Activated T-cell treated with anti-CD3 and anti-CD28 coated beads, Interleukin-2, amount 50 U/mL, for 1 hour (primary cell): ENCODE data around the gene EIF3L.

Experiments
- DNase-seq: peaks from one replicate; pipeline ENCODE4 v3.0.0-alpha.2; 2020

EIF3L gene

GRCh38 chr22:37855462-37855861, 6.2 kb downstream of the EIF3L start:
- DNase-seq, result no peak

GRCh38 chr22:37860796-37861421, 11.7 kb downstream of the EIF3L start:
- no peak for DNase-seq

- no peak for DNase-seq
These were observed 13.5 kb downstream of the EIF3L start for GRCh38 chr22:37862570-37863325.

- DNase-seq, result no peak
These were observed 16.3 kb downstream of the EIF3L start for GRCh38 chr22:37865510-37865909.

GRCh38 chr22:37870273-37870672, 21.1 kb downstream of the EIF3L start:
- DNase-seq, result no peak

GRCh38 chr22:37880668-37881440, 31.6 kb downstream of the EIF3L start:
- DNase-seq, result no peak

GRCh38 chr22:37884420-37884819, 35.2 kb downstream of the EIF3L start:
- DNase-seq, result no peak

- no peak for DNase-seq
These were observed 38.6 kb downstream of the EIF3L start for GRCh38 chr22:37887584-37888378.

GRCh38 chr22:37891926-37892325, 42.7 kb downstream of the EIF3L start:
- no peak for DNase-seq

- DNase-seq, result no peak
These were observed 43.5 kb downstream of the EIF3L start for GRCh38 chr22:37892566-37893335.

- DNase-seq, result no peak
These were observed 44.4 kb downstream of the EIF3L start for GRCh38 chr22:37893583-37893983.

GRCh38 chr22:37894939-37895670, 45.9 kb downstream of the EIF3L start:
- no peak for DNase-seq

GRCh38 chr22:37896181-37896592, 47.0 kb downstream of the EIF3L start:
- peak; percentile 33 for DNase-seq

GRCh38 chr22:37896939-37897338, 47.7 kb downstream of the EIF3L start:
- no peak for DNase-seq

GRCh38 chr22:37897807-37898206, 48.6 kb downstream of the EIF3L start:
- DNase-seq, result no peak

- no peak for DNase-seq
These were observed 49.4 kb downstream of the EIF3L start for GRCh38 chr22:37898441-37899181.

- DNase-seq, result no peak
These were observed 55.6 kb downstream of the EIF3L start for GRCh38 chr22:37904572-37905533.

GRCh38 chr22:37905534-37906363, 56.5 kb downstream of the EIF3L start, which contains the start of gene MICALL1:
Gene MICALL1 (plus strand): TSS chr22:37906297. CDS start chr22:37906423, 126 bp downstream.
- DNase-seq, result peak; percentile 77
